Body of pancreas (tissue), 4 donors: ENCODE results near the gene HS3ST6.
A peak's percentile ranks its signal among the peaks of the same experiment; 100 is the strongest.

Source experiments
- CTCF ChIP-seq, 7 experiments: fragments of 450-650 bp in 4 of 7; fragments of 200-600 bp in 3 of 7; sonication (generic) in 3 of 7; IDR thresholded peaks; one replicate each; pipeline ENCODE4 v1.5.1; 2016 to 2019; ENCODE audit warnings: antibody characterized with exemption in 7 of 7
- POLR2A ChIP-seq, 3 donors: fragments of 450-650 bp; IDR thresholded peaks; one replicate each; pipeline ENCODE4 v1.6.1; 2016; ENCODE audit warnings: antibody characterized with exemption in 3 of 3, mild to moderate bottlenecking in 2 of 3

GRCh38 chr16:1964506-1965395 lies 46.5 kb upstream of the HS3ST6 start, which contains the start of gene RPS2:
- TF ChIP-seq POLR2A (IDR thresholded peaks at IDR 0.05) (peak; percentile 93 to 99 (median 99)), CTCF (IDR thresholded peaks at IDR 0.05) (no peak)
